GM18870 (cell line): ENCODE results near the gene SUB1.
"Not testable (repeated sequence)": the region's sequence is repeated elsewhere in the genome, so short reads cannot be mapped to it uniquely, and the experiment has no call there.

Experiments
- ATAC-seq: cut with Tn5 transposase; IDR thresholded peaks from one replicate; pipeline ENCODE4 v1.9.1; 2021; ENCODE audit warnings: moderate library complexity; ENCODE audit not compliant: unreplicated experiment

Gene SUB1

GRCh38 chr5:32565145-32565544 lies 20.2 kb upstream of the SUB1 start:
- no peak for ATAC-seq

DNA sequence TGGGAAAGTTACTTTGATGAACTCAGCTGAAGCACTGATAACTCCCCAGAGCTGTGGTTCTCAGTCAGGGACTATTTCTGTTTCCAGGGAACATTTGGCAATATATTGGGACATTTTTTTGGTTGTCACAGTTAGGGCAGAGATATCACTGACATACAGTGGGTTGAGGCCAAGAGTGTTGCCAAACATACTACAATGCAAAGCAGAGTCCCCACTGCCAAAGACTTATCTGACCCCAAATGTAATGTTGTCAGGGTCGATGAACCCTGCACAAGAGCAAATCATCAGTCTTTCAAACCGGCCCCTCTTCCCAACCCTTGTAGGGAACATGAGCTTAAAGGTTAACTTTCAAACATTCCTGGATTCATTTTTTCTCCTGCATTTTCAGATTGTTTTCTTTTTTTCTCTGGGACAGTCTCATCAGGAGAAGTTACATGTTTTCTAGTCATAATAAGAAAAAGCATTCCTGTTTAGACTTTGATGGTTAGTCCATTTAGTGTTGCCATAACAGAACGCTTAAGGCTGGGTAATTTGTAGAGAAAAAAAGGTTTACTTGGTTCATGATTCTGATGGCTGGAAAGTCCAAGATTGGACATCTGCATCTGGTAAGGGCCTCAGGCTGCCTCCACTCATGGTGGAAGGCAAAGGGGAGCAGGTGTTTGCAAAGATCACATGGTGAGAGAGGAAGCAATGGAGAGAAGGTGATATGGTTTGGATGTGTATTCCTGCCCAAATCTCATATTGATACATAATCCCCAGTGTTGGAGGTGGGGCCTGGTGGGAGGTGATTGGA lies 18.8 kb upstream of the SUB1 start:
- no peak for ATAC-seq

DNA sequence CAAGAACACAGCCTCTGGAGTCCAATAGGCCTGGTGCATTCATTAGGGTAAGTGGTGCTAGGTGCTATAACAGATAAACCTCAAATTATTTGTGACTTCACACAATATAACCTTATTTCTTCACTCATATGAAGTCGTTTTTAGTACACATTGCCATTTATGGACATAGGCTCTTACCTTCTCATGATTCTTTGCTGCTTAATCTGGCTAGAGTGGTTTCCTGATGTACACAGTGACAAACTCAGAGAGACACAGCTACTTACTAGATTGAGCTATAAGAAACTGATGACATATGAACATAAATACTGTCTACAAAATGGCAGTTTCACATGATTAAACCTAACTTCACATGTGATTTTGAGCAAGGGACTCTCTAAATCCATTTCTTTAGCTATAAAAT lies 14.2 kb upstream of the SUB1 start:
- no peak for ATAC-seq

DNA sequence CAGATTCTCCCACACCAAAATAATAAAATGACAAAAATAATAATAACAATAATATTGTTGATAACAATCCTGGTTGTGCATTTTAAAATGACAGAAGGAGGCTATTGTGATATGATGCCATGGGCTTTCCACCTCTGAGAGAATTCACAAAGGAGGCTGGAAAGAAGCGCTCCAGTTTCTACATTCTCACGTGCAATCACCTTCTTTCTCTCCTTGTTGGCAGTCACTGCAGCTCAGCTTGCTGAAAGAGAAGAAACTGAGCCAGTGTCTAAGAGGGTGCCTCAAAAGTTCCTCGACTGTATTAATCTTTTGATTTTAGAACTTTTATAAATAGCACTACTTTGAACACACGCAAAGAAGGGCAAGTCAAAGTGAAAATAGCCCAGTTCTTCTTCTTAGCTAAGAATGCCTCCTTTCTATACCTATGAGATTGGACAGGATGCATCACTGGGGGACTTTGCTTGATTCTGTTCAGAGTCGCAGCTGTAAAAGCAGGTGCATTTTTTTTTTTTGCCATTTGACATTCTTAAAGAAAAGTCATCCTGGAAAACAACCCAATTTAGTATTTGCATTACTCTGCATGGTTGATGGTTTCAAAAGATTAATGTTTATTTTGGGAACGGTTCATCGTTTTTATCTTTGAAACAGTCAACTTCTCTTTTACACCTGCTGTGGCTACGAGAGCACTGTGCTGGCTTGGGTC lies 12.4 kb upstream of the SUB1 start:
- ATAC-seq, result peak; percentile 93

DNA sequence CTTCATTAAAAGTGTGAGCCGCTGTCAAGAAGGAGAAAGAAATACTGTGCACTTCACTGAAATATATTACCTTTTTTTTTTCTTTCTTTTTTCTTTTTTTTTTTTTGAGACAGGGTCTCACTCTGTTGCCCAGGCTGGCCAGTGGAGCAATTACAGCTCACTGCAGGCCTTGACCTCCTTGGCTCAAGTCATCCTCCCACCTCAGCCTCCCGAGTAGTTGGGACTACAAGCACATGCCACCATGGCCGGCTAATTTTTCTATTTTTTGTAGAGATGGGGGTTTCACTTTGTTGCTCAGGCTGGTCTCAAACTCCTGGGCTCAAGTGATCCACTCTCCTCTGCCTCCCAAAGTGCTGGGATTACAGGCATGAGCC lies 11.9 kb upstream of the SUB1 start:
- ATAC-seq, result not testable (repeated sequence)

DNA sequence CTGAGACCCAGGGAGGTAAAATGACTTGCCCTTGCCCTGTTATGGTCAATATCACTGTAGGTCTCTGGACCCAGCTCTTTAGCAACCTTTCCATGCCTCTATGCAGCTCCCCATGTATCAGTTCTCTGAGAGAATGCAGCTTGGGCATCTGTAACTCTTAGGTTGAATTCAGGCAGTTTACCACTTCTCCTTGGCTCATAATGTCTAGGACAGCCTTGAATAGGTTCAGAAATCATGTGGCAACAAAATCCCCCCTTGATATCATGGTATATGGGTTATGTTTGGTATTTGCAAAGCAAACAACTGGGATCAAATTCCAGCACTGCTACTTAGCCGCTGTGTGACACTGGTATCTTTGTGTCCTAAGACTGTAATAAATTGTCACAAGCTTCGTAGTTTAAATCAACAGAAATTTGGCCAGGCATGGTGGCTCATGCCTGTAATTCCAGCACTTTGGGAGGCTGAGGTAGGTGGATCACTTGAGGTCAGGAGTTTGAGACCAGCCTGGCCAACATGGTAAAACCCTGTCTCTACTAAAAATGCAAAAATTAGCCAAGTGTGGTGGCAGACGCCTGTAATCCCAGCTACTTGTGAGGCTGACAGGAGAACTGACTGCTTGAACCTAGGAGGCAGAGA lies 10.7 kb upstream of the SUB1 start:
- no peak for ATAC-seq

GRCh38 chr5:32578363-32578762 lies 7.0 kb upstream of the SUB1 start:
- ATAC-seq, result no peak

- no peak for ATAC-seq
Observed at GRCh38 chr5:32578764-32579163, 6.6 kb upstream of the SUB1 start.

DNA sequence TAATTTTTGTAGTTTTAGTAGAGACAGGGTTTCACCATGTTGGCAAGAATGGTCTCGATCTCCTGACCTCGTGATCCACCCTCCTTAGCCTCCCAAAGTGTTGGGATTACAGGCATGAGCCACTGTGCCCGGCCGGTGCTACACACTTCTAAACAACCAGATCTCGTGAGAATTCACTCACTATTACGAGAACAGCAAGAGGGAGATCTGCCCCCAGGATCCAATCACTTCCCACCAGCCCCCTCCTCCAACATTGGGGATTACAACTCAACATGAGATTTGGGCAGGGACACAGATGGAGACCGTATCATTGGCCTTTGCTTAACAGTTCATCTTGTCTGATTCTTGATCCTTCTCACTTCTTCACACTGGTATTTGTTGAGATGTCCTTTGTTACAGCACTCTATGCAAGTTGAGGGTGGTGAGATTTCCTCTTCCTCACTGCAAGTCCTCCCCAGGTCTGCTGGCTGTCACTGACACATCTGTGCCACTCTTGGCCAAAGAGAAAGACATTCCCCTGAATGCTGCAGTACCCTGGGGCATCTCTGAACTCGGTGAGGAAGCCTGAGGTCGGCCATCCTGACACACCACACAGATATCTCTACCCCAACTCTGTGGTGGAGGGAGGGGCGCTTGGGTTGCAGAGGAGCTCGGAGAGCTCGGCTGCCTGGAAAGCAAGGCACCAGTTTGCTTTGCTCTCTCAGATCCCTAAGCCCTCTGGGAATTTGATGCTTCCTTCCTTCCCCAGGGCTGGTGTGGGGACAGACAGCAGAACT lies 4.2 kb upstream of the SUB1 start:
- ATAC-seq, result no peak

- peak; percentile 91 for ATAC-seq
Observed at GRCh38 chr5:32583582-32584232, 1.6 kb upstream of the SUB1 start.

GRCh38 chr5:32584646-32585045 lies 711 bp upstream of the SUB1 start:
- ATAC-seq, result no peak

DNA sequence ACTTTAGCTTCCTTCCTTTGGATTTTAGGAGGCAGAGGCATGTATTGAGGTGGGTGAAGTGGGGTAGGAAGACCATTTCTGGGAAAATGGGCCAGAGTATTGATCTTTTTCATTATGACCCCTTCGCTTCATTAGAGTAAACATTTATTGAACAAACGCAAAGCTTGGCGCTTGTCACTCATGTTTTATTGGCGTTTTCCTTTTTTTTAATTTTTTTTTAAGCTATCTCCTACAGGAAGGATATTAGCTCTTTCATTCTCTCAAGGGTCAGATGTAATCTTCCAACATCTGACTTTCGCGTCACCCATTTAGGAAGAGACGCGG lies 273 bp upstream of the SUB1 start:
- no peak for ATAC-seq

DNA sequence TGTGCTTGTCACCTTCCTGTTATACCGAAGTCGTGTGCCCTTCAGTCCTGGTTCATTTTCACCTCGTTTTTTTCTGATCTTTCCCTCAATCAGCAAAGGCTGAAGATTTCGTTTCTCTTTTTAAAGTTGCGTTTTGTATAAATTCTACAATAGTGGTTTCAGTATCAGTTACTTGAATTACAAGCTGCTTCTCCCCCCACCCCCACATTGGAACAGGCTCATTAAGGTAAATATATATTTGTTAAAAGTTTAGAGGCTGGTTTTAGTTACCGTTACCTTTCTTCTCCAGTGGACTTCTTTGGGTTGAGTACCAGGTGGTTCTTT lies 881 bp downstream of the SUB1 start:
- ATAC-seq, result no peak

- no peak for ATAC-seq
Observed at GRCh38 chr5:32587067-32587551, 1.8 kb downstream of the SUB1 start.

- no peak for ATAC-seq
Observed at GRCh38 chr5:32589416-32589815, 4.1 kb downstream of the SUB1 start.

DNA sequence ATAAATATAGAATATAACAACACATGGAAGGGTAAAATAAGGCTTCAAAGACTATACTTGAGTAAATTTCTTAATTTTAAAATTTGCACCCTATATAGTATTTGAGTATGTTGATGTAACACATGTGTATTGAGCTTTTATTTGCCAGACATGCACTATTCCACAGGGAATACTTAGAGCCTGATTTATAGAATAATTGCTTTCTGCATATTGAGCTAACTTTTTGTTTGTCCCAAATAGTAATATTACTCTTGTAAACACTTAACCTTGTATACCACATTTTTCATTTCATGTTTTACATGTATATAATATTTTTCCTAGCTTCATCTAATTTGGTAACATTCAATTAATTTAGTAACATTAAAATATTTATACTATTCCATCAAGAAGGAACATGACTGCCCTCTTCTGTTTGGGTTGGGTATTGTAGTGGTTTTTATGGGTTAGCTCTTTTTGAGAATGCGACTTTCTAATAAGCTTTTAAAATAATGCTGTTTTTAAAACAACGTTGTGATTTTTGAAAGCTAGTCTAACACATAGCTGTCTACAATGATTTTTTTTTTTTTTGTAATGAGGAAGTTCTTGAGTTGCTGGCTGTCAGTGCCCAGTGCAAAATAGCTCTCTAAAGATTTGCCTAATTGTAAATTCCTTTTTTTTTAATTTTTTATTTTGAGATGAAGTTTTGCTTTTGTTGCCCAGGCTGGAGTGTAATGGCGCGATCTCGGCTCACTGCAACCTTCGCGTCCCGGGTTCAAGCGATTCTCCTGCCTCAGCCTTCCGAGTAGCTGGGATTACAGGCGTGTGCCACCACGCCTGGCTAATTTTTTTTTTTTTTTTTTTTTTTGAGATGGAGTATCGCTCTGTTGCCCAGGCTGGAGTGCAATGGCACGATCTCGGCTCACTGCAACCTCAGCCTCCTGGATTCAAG lies 4.8 kb downstream of the SUB1 start:
- ATAC-seq, result no peak

GRCh38 chr5:32595118-32595517 lies 9.8 kb downstream of the SUB1 start:
- ATAC-seq, result no peak

GRCh38 chr5:32597041-32597629 lies 11.8 kb downstream of the SUB1 start:
- ATAC-seq, result no peak

DNA sequence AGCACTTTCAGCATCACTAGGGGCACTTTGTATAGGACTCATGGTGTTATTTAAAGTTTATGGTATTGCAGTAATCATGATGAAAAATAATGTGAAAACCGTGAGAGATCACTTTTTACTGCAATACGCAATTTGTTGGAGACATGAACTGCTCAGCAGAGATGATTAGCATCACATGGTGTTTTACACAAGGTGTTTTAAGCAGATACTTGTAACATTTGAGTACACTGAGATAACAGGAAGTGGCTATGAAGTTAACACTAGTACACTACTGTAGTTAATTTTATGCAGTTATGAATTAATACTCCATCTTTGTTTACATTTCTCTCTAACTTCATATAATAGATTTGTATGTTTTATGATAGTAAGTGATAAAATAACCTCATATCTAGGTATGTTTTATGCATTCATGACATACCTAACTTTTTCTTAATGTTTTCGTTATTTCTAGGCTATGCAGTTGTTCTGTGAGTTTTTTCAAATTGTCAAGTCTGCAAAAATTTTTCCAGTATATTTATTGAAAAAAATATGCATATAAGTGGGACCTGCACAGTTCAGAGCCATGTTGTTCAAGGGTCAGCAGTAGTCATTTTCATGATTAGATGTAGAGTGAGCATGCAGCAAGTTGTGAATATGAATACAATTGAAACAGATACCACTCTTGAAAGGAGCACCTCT lies 13.0 kb downstream of the SUB1 start:
- ATAC-seq, result no peak
